Measurements from ENCODE around the gene EIF4G3. TPM values are rescaled to one million over a fixed set of nuclear protein-coding genes. Genes with fewer than 3 reads are reported as not detected.

EIF4G3 gene
- total RNA-seq, 1 donor from 2014 or later: 43.0 TPM

DNA sequence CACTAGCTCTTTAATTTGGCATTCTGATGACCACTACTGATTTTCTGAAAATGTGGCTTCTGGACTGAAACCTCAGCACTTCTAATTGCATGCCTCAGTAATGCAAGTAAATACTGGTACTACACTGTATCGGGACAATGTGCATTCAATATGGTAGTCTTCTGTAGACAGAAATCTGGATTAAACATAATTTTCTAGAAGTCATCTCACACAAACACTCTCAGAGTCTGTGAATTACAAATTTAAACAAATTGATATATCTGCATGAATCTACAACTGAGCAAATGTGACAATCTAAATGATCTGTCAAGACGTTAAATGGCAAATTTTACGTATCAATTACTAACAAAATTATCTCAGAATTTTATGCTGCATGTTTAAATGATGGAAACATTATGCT lies 413.3 kb downstream of the EIF4G3 start:
- no peak for TF ChIP-seq CTCF (IDR thresholded peaks at IDR 0.05)
- H3K9me3 ChIP-seq: no peaks in the 10 kb centered on the region
- DNase-seq: no peak
- intact Hi-C loops (cut with DNase I): no loop called here
- peaks cover 100% of the 10 kb centered on the region for H3K36me3 ChIP-seq
- H3K27me3 ChIP-seq (ENCODE audit: low read depth): no peaks in the 10 kb centered on the region
- no peak overlapping the region for H3K4me3 ChIP-seq
- no peaks in the 10 kb centered on the region for H3K4me1 ChIP-seq
- ATAC-seq: no peak
- no peak overlapping the region for H3K27ac ChIP-seq

DNA sequence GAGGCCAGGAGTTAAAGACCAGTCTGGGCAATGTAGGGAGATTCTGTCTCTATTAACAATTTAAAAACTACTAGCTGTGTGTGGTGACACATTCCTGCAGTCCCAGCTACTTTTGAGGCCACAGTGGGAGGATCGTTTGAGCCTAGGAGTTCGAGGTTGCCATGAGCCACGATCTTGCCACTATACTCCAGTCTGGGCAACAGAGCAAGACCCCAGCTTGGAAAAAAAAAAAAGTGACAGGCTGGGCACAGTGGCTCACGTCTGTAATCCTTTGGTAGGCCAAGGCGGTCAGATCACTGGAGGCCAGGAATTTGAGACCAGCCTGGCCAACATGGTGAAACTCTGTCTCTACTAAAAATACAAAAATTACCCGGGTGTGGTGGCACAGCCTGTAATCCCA lies 416.4 kb downstream of the EIF4G3 start:
- no peak for DNase-seq
- peaks cover 100% of the 10 kb centered on the region for H3K36me3 ChIP-seq
- intact Hi-C loops (cut with DNase I): no loop called here

More for the DNA sequence above, 416.4 kb downstream of the EIF4G3 start:
- TF ChIP-seq CTCF (IDR thresholded peaks at IDR 0.05): no peak
- Histone ChIP-seq H3K9me3 (no peaks in the 10 kb centered on the region), H3K27ac (no peak overlapping the region), H3K27me3 (ENCODE audit: low read depth) (no peaks in the 10 kb centered on the region), H3K4me3 (no peak overlapping the region), H3K4me1 (no peaks in the 10 kb centered on the region)
- ATAC-seq: no peak

Small RNA genes lying within 50 kb of the gene (microRNA-seq; reads per million reads assigned to microRNA genes)
- gene MIR1256 (ENCODE audit: borderline number of aligned reads): not detected

Other genes starting within 250 kb of the EIF4G3 start
- 90.9 TPM for gene ECE1, start 113.6 kb upstream of the EIF4G3 start, total RNA-seq

Data from lower lobe of right lung (tissue), 2 donors.